Stimulated activated CD4-positive, alpha-beta T cell treated with anti-CD3 and anti-CD28 coated beads, Interleukin-2, amount 100 ng/mL, for 48 hours (primary cell): ENCODE measurements around the gene BTBD16.
A peak's percentile ranks its signal among the peaks of the same experiment; 100 is the strongest.

ENCODE experiments used
- DNase-seq, 2 donors: peaks; one replicate each; pipeline ENCODE4 v3.0.0-alpha.2; 2020

Gene BTBD16

GRCh38 chr10:122347170-122347841 is 76.2 kb downstream of the BTBD16 start:
- DNase-seq, result no peak

DNA sequence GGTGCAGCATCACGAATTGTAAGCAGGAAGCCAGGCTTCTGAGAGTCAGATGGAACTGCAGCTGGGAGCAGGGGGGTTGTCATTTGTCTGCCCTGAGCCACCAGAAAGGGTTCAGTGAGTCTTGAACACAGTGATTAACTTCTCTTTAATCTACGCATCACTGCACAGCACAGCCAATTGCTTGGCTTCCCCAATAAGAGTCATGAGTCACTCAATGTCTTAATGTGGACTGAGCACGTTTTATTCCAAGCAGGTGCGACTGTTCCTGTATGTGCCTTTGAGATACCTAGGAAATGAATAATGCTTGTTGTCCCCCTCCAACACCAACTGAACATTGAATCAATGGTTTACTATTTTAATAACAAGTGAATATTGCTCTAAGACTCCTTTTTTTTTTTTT is 77.4 kb downstream of the BTBD16 start:
- no peak for DNase-seq

GRCh38 chr10:122348935-122349361 is 77.9 kb downstream of the BTBD16 start:
- DNase-seq, result no peak

GRCh38 chr10:122349758-122350369 is 78.8 kb downstream of the BTBD16 start:
- no peak for DNase-seq

DNA sequence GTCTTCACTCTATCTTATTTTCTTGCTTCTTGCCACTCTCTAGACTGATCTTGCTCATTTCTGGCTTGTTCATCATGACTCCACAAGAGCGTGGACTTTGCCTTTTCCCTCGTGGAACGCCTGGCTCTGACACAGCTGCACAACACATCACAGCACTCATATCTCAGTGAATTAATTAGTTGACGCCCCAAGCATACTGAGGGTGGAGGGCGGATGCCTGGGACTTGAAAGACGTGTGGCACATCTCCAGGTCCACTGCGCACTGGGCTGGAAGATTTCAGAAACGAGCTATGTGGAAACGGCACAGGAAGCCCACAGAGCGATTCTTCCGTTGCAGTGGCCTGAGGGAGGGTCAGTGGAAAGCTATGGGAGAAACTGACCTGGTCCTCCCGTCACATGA is 79.8 kb downstream of the BTBD16 start:
- DNase-seq, result no peak

GRCh38 chr10:122352817-122353525 is 81.9 kb downstream of the BTBD16 start:
- no peak for DNase-seq

DNA sequence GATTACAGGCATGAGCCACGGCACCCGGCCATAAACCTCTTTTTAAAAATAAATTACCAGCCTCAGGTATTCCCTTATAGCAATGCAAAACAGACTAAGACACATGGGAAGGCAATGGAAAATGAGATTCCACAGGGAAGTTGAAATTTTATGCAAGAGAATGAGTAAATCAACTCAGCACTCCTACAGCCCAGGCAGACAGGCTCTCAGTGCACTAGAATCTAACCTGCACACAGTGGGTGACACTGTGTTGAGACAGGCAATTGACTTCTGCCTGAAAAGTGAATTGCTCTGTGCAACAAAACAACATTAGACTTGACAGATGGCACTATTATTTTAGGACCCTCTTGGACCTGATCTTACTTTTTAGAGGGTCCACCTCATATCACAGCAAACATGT is 83.3 kb downstream of the BTBD16 start:
- no peak for DNase-seq

- no peak for DNase-seq
These were observed 86.6 kb downstream of the BTBD16 start for GRCh38 chr10:122357685-122358084.

DNA sequence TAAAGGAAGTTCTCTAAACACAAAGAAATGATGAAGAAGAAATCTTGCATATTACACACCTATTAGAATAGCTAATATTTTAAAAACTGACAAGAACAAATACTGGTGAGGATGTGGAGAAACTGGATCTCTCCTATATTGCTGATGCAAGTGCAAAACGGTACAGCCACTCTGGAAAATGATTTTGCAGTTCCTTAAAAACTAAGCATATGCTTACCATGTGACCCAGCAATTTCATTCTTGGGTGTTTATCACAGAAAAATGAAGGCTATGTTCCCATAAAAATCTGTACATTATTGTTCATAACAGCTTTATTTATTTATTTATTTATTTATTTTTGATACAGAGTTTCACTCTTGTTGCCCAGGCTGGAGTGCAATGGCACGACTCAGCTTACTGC is 88.5 kb downstream of the BTBD16 start:
- no peak for DNase-seq

DNA sequence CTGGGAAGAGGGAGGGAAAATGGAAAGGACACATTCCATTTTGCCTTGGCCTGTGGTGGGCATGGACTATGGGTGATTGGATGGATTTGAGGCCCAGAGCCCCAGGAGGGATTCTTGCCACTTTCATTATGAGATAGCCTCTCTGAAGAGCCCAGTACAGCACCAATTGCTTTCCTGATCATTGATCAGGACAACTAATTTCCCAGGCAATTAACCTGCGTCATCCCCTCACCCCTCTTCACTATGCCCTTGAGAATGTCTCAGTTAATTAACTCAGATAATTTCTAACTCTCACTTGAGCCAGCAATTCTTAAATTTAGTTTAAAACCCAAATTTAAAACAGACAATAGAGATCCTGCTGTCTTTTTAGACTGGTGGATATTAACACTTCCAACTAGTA is 90.0 kb downstream of the BTBD16 start:
- no peak for DNase-seq

- DNase-seq, result no peak
These were observed 91.0 kb downstream of the BTBD16 start for GRCh38 chr10:122362031-122362592.

DNA sequence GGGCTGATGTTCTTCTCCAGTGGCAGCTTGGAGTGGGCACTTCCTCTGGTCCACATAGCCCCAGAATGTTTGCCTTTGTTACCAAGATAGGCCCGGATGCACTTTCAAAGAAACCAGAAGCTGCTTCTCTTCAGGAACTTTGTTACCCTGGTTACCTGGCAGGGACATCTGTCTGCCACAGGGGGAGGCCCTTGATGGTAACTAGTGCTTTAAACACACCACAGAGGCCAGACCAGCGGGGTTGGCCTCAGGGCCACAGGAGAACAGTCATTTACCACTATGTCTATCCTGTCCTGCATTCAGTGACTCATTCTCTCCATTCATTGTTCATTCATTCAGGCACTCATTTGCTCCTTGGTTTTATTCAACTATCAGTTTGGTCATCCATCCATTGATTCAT is 91.5 kb downstream of the BTBD16 start:
- no peak for DNase-seq

GRCh38 chr10:122363311-122363710 is 92.2 kb downstream of the BTBD16 start:
- DNase-seq, result no peak

- no peak for DNase-seq
These were observed 92.8 kb downstream of the BTBD16 start for GRCh38 chr10:122363722-122364463.

GRCh38 chr10:122368502-122369254 is 97.6 kb downstream of the BTBD16 start:
- DNase-seq, result no peak

DNA sequence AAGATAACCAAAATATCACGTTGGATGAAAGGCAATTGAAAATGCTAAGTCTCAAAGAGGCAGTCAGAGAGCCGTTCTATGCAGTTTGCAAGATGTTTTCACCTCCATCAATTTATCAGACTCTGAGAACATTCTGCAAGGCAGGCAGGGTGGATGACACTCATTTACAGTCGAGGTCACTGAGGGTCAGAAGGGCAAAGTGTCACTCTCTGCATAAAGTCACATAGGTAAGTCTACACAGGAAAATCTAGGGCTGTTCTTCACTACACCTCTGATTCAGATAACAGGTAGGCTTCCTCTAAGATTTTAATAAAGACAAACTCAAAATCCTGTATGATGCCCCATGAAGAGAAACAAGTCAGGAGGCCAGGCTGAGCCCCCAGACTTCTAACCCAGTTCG is 102.0 kb downstream of the BTBD16 start:
- DNase-seq, result no peak

DNA sequence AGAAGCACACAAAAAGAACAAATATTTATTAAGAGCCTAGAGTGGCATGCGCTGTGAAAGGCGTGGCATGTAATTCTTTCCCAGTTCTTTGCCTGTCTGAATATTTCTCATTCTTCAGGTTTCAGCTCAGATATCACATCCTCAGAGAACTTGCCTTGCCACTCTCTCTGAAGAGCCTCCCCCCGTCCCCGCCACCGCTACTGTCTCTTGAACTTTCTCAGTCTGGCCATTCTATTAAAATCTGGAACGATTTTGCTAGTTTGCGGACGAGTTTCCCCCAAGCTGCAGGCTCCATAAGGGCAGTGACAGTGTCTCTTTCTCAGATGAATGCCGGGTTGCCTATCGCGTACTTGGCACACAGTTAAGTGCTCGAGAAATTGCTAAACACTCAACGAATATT is 102.6 kb downstream of the BTBD16 start:
- no peak for DNase-seq

- DNase-seq, result peak; percentile 87 to 88
These were observed 103.3 kb downstream of the BTBD16 start, which contains the start of gene PLEKHA1 for GRCh38 chr10:122374237-122374858. TSS of gene PLEKHA1 (plus strand) at chr10:122374708. CDS start at chr10:122393201, 18,493 bp downstream.

DNA sequence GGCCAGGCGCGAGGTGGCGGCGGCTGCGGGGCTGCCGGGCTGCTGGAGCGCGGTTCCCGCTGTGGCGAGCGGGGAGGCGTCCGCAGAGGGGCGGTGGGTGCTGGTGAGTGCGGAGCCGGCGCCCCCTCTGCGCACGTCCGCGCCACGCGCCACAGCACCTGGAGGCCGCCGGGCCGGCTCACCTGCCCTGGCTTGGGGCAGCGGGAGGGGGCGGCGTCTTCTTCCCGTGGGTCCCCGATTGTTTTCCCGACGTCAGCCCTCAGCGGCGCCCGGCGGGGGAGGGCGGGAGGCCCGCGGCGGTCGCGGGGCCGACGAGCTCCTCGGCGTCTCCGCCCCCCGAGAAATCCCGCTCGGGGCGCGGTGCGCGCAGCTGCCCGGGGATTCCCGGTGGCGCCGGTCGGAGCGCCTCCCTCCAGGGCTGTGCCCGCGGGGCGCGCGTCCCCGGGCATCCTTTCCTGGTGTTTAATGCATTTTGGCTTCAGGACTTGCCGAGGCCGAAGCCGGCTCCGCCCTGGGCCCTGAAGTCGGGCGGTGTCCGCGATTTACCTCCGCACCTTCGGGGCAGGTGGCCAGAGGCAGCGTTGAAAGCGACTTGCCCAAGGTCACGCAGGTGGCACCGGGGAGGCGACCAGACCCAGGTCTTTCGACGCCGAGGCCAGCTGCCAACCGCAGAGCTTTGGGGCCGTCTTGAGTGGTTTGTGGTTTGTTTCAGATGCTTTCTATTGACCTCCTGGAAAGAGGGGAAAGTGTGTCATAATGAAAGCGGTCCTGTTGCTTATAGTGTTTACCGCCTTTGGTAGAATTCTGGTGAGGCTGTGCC is 104.0 kb downstream of the BTBD16 start:
- DNase-seq, result peak; percentile 46 to 50

- DNase-seq, result no peak
These were observed 104.6 kb downstream of the BTBD16 start for GRCh38 chr10:122375679-122376160.
